Keratinocyte (primary cell): ENCODE results near the gene AP4S1. TPM values are rescaled to one million over a fixed set of nuclear protein-coding genes. Genes with fewer than 3 reads are reported as not detected.

Experiments
- DNase-seq: peaks from one replicate; pipeline ENCODE4 v3.0.0-alpha.2; 2011; ENCODE audit warnings: low read depth, missing footprints, low spot score
- FAIRE-seq: peaks from 2 replicates; lab custom pipeline; 2011; peaks lifted over from hg19 to GRCh38; lab: Jason Lieb, UNC
- H2AFZ ChIP-seq: 2 replicates; pipeline ENCODE4 v1.6.0; 2012; ENCODE audit warnings: low read length, control low read depth, inconsistent platforms; ENCODE audit not compliant: control insufficient read depth
- H3K27ac ChIP-seq: 2 replicates; pipeline ENCODE4 v1.5.1; 2011; ENCODE audit warnings: low read length; ENCODE audit not compliant: control insufficient read depth, insufficient read depth
- H3K27me3 ChIP-seq: 3 replicates; pipeline ENCODE4 v1.6.0; 2011; ENCODE audit warnings: low read length; ENCODE audit not compliant: control insufficient read depth, insufficient read depth; ENCODE audit errors: extremely low read depth
- H3K36me3 ChIP-seq, 2 experiments: 2 replicates in 1 of 2; 3 replicates in 1 of 2; pipeline ENCODE4 v1.5.1; 2011; ENCODE audit warnings: low read length in 2 of 2, mild to moderate bottlenecking in 1 of 2; ENCODE audit not compliant: control insufficient read depth in 2 of 2, insufficient read depth in 2 of 2; ENCODE audit errors: extremely low read depth in 1 of 2
- H3K4me1 ChIP-seq: 3 replicates; pipeline ENCODE4 v1.5.1; 2011; ENCODE audit warnings: low read length; ENCODE audit not compliant: control insufficient read depth, insufficient read depth; ENCODE audit errors: extremely low read depth
- H3K4me2 ChIP-seq: 3 replicates; pipeline ENCODE4 v1.6.0; 2011; ENCODE audit warnings: low read depth, low read length; ENCODE audit not compliant: control insufficient read depth, insufficient read depth; ENCODE audit errors: extremely low read depth
- H3K4me3 ChIP-seq, 3 experiments: fragments of 200-600 bp in 1 of 3; sonication (generic) in 1 of 3; 2 replicates in 2 of 3; 3 replicates in 1 of 3; pipeline ENCODE4 v1.5.1; 2011 to 2016; ENCODE audit warnings: low read length in 3 of 3, mild to moderate bottlenecking in 3 of 3, control low read depth in 2 of 3, inconsistent platforms in 1 of 3, low read depth in 1 of 3, mixed read lengths in 1 of 3, mixed run types in 1 of 3, moderate library complexity in 1 of 3; ENCODE audit not compliant: control insufficient read depth in 2 of 3, insufficient read depth in 2 of 3; ENCODE audit errors: extremely low read depth in 1 of 3
- H3K79me2 ChIP-seq: 2 replicates; pipeline ENCODE4 v1.6.0; 2012; ENCODE audit warnings: low read length; ENCODE audit not compliant: control insufficient read depth, insufficient read depth
- H3K9ac ChIP-seq: 3 replicates; pipeline ENCODE4 v1.6.0; 2011; ENCODE audit warnings: low read length; ENCODE audit not compliant: control insufficient read depth, insufficient read depth; ENCODE audit errors: extremely low read depth
- H3K9me1 ChIP-seq: 3 replicates; pipeline ENCODE4 v1.6.0; 2011; ENCODE audit warnings: low read length; ENCODE audit not compliant: control insufficient read depth, insufficient read depth; ENCODE audit errors: extremely low read depth
- H3K9me3 ChIP-seq: 2 replicates; pipeline ENCODE4 v1.5.1; 2012; ENCODE audit warnings: low read depth, low read length; ENCODE audit not compliant: control insufficient read depth
- H4K20me1 ChIP-seq: 3 replicates; pipeline ENCODE4 v1.6.0; 2011; ENCODE audit warnings: low read length; ENCODE audit not compliant: control insufficient read depth, insufficient read depth; ENCODE audit errors: extremely low read depth
- EZH2 ChIP-seq: IDR thresholded peaks from one replicate; pipeline ENCODE4 v1.6.1; 2012; ENCODE audit warnings: inconsistent platforms, mild to moderate bottlenecking, low read length, moderate library complexity
- dilution Hi-C: fragments of 300-500 bp; cut with MboI; formaldehyde crosslinking; loops from one replicate; pipeline ENCODE4 v1.7.0; 2020; ENCODE audit warnings: low sequenced_read_pairs; ENCODE audit not compliant: extremely low pct_ligation_motif_present
- polyA plus RNA-seq, 5 experiments: library from polyadenylated mRNA; depleted of rRNA in 3 of 5; stranded (reverse) in 3 of 5; stranded (forward) in 1 of 5; unstranded in 1 of 5; fragments of >200 nt; gene quantifications; 1 replicate in 1 of 5; 2 replicates in 3 of 5; 3 replicates in 1 of 5; pipeline versions ENCODE4 v1.2.1 to v1.2.3, GENCODE V29; 2011 to 2012; ENCODE audit warnings: missing spikeins in 2 of 5, low read depth in 1 of 5, low replicate concordance in 1 of 5
- small RNA-seq, 3 experiments: library from RNA; depleted of rRNA; stranded (forward); fragments of <200 nt; gene quantifications; one replicate each; pipeline ENCODE3, GENCODE V24; 2012; ENCODE audit warnings: low read depth in 3 of 3, low replicate concordance in 1 of 3; ENCODE audit not compliant: insufficient read length in 3 of 3
- TF ChIP-seq, protein P1 (sequence below), 3 experiments: IDR thresholded peaks in 1 of 3; conservative IDR thresholded peaks in 1 of 3; optimal IDR thresholded peaks in 1 of 3; 2 replicates in 2 of 3; 3 replicates in 1 of 3; pipeline versions ENCODE3 to v1.5.1; 2011; ENCODE audit warnings: low read length in 3 of 3, mild to moderate bottlenecking in 3 of 3, moderate library complexity in 2 of 3, control low read depth in 1 of 3, inconsistent platforms in 1 of 3; ENCODE audit not compliant: insufficient read depth in 2 of 3; ENCODE audit errors: extremely low read depth in 1 of 3

AP4S1 gene
- polyA plus RNA-seq, 1 donor (not counting 4 experiments of a cell fraction or from before 2014, with no cell fraction given): 6.2 TPM

DNA sequence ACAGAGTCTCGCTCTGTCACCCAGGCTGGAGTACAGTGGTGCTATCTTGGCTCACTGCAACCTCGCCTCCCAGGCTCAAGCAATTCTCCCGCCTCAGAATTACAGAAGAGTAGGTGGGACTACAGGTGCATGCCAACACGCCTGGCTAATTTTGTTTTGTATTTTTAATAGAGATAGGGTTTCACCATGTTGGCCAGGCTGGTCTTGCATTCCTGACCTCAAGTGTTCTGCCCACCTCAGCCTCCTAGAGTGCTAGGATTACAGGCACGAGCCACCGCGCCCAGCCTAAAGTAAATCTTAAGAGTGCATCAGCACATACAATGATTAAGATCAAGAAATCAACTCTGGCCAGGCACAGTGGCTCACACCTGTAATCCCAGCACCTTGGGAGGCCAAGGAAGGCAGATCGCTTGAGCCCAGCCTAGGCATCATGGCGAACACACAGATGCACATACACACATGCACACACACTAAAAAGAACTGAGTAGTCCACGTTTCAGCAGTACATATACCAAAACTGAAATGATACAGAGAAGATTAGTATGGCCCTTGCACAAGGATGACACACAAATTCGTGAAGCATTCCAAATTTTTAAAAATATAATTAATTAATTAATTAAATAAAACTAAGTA lies 117.1 kb downstream of the AP4S1 start:
- H3K36me3 ChIP-seq: peaks cover 14 to 24% of the 10 kb centered on the region in 2 experiments
- no peak for FAIRE-seq

More for the DNA sequence above, 117.1 kb downstream of the AP4S1 start:
- no peak overlapping the region for H3K27ac ChIP-seq
- H4K20me1 ChIP-seq: no peaks in the 10 kb centered on the region
- dilution Hi-C loops: no loop called here
- H3K9me1 ChIP-seq: no peaks in the 10 kb centered on the region
- no peaks in the 10 kb centered on the region for H3K27me3 ChIP-seq
- no peak overlapping the region for H3K9ac ChIP-seq
- H3K4me2 ChIP-seq: no peak overlapping the region
- no peak overlapping the region for H2AFZ ChIP-seq
- TF ChIP-seq, protein P1, sequence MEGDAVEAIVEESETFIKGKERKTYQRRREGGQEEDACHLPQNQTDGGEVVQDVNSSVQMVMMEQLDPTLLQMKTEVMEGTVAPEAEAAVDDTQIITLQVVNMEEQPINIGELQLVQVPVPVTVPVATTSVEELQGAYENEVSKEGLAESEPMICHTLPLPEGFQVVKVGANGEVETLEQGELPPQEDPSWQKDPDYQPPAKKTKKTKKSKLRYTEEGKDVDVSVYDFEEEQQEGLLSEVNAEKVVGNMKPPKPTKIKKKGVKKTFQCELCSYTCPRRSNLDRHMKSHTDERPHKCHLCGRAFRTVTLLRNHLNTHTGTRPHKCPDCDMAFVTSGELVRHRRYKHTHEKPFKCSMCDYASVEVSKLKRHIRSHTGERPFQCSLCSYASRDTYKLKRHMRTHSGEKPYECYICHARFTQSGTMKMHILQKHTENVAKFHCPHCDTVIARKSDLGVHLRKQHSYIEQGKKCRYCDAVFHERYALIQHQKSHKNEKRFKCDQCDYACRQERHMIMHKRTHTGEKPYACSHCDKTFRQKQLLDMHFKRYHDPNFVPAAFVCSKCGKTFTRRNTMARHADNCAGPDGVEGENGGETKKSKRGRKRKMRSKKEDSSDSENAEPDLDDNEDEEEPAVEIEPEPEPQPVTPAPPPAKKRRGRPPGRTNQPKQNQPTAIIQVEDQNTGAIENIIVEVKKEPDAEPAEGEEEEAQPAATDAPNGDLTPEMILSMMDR (optimal IDR thresholded peaks at IDR 0.05 in 1 of 3, IDR thresholded peaks at IDR 0.05 in 1 of 3, conservative IDR thresholded peaks at IDR 0.05 in 1 of 3; ENCODE audit: extremely low read depth in 1 of 3, insufficient read depth in 2 of 3, low read length in 3 of 3): no peak
- TF ChIP-seq EZH2: no peak
- H3K4me3 ChIP-seq: no peak overlapping the region
- no peaks in the 10 kb centered on the region for H3K4me1 ChIP-seq
- DNase-seq: no peak
- H3K9me3 ChIP-seq: no peaks in the 10 kb centered on the region
- H3K79me2 ChIP-seq: no peaks in the 10 kb centered on the region

Small RNA genes within 50 kb of the gene (small RNA-seq; reads per million reads assigned to genes)
- 2.0 to 99.9 (median 70.4) reads per million in 3 experiments for gene MIR624
- 0 reads per million in 3 experiments for gene RNU6-541P

Other genes with a start within 250 kb of the AP4S1 start
- 0.03 TPM in 1 of 3 replicates, not detected in the others for gene COCH, start 151.1 kb upstream of the AP4S1 start, polyA plus RNA-seq
- 25.3 to 38.1 TPM (median 29.0 TPM) in 3 replicates for gene STRN3, start 730 bp downstream of the AP4S1 start, polyA plus RNA-seq
- gene HECTD1, start 182.1 kb downstream of the AP4S1 start, polyA plus RNA-seq: 78.5 to 94.8 TPM (median 85.5 TPM) in 3 replicates